Smooth muscle cell (in vitro differentiated cells): ENCODE measurements around the gene ERG. TPM values are rescaled to one million over a fixed set of nuclear protein-coding genes. Genes with fewer than 3 reads are reported as not detected.

ENCODE experiments used
- DNase-seq: peaks from one replicate; lab custom pipeline; 2025; ENCODE audit not compliant: unreplicated experiment; lab: John Stamatoyannopoulos, UW
- H2AFZ ChIP-seq: fragments of 200-600 bp; sonication (generic); 2 replicates; pipeline ENCODE4 v1.6.0; 2016; ENCODE audit warnings: antibody characterized with exemption, low read depth, mild to moderate bottlenecking
- H3F3A ChIP-seq: fragments of 200-600 bp; sonication (generic); 2 replicates; pipeline ENCODE4 v1.6.0; 2017; ENCODE audit warnings: antibody characterized with exemption, low read depth
- H3K27ac ChIP-seq: fragments of 200-600 bp; sonication (generic); 2 replicates; pipeline ENCODE4 v1.5.1; 2016; ENCODE audit warnings: low read depth, mild to moderate bottlenecking
- H3K27me3 ChIP-seq: fragments of 200-600 bp; sonication (generic); 2 replicates; pipeline ENCODE4 v1.6.1; 2016; ENCODE audit warnings: low read depth, mild to moderate bottlenecking
- H3K36me3 ChIP-seq: fragments of 200-600 bp; sonication (generic); 2 replicates; pipeline ENCODE4 v1.5.1; 2016; ENCODE audit warnings: low read depth
- H3K4me1 ChIP-seq: fragments of 200-600 bp; sonication (generic); 2 replicates; pipeline ENCODE4 v1.5.1; 2016; ENCODE audit warnings: low read depth
- H3K4me2 ChIP-seq: fragments of 200-600 bp; sonication (generic); 2 replicates; pipeline ENCODE4 v1.6.0; 2016; ENCODE audit warnings: mild to moderate bottlenecking
- H3K4me3 ChIP-seq: fragments of 200-600 bp; sonication (generic); 2 replicates; pipeline ENCODE4 v1.5.1; 2016; ENCODE audit warnings: mild to moderate bottlenecking
- H3K79me2 ChIP-seq: fragments of 200-600 bp; sonication (generic); 2 replicates; pipeline ENCODE4 v1.6.0; 2016; ENCODE audit warnings: low read depth, mild to moderate bottlenecking
- H3K9ac ChIP-seq: fragments of 200-600 bp; sonication (generic); 2 replicates; pipeline ENCODE4 v1.6.0; 2016; ENCODE audit warnings: low read depth
- H3K9me3 ChIP-seq: fragments of 200-600 bp; sonication (generic); replicated peaks from 2 replicates; pipeline ENCODE4 v1.5.1; 2016; ENCODE audit warnings: low read depth
- H4K20me1 ChIP-seq: fragments of 200-600 bp; sonication (generic); 2 replicates; pipeline ENCODE4 v1.6.0; 2016; ENCODE audit warnings: low read depth
- CTCF ChIP-seq: fragments of 200-600 bp; sonication (generic); IDR thresholded peaks from 2 replicates; pipeline ENCODE4 v1.5.1; 2017; ENCODE audit warnings: borderline replicate concordance, mild to moderate bottlenecking, antibody characterized with exemption; ENCODE audit not compliant: insufficient read depth, poor library complexity, severe bottlenecking
- WGBS: methylation state at CpG from one replicate; pipeline ENCODE4 v1.1.7; 2016; ENCODE audit warnings: low lambda C conversion rate; 5-methylcytosine and 5-hydroxymethylcytosine counted together
- polyA plus RNA-seq: library from polyadenylated mRNA; unstranded; fragments of >200 nt; fragmentation: Nextera tagmentation; extraction: Ambion mirVana; gene quantifications from 2 replicates; pipeline ENCODE4 v1.2.1, GENCODE V29; 2016
- total RNA-seq: library from RNA; depleted of rRNA; stranded (reverse); fragments of >200 nt; gene quantifications from 2 replicates; pipeline ENCODE4 v1.2.3, GENCODE V29; 2014

Gene ERG
- total and polyA plus RNA-seq, 2 experiments from 2014 or later: 11.0 to 14.4 TPM

GRCh38 chr21:38538353-38538752 is 40.1 kb upstream of the ERG start:
- DNase-seq: no peak
- no peak overlapping the region for H2AFZ ChIP-seq
- no peaks in the 10 kb centered on the region for H4K20me1 ChIP-seq
- H3F3A ChIP-seq: peaks cover 8% of the 10 kb centered on the region
- H3K27me3 ChIP-seq: no peaks in the 10 kb centered on the region
- H3K4me2 ChIP-seq: no peak overlapping the region
- no peaks in the 10 kb centered on the region for H3K36me3 ChIP-seq
- no peak overlapping the region for H3K9ac ChIP-seq
- H3K27ac ChIP-seq: no peak overlapping the region
- no peak overlapping the region for H3K4me3 ChIP-seq
- H3K9me3 ChIP-seq: no peaks in the 10 kb centered on the region
- no peaks in the 10 kb centered on the region for H3K79me2 ChIP-seq
- WGBS: 96% methylated on average over 1 of the region's 1 CpG
- H3K4me1 ChIP-seq: no peaks in the 10 kb centered on the region
- TF ChIP-seq CTCF: no peak

- H3K79me2 ChIP-seq: no peaks in the 10 kb centered on the region
- H3K4me3 ChIP-seq: no peak overlapping the region
- H3K4me2 ChIP-seq: no peak overlapping the region
- WGBS: 90% methylated on average over 3 of the region's 3 CpGs
- no peaks in the 10 kb centered on the region for H3K4me1 ChIP-seq
- no peak for DNase-seq
- no peaks in the 10 kb centered on the region for H3K9me3 ChIP-seq
- H3K27ac ChIP-seq: no peak overlapping the region
- no peaks in the 10 kb centered on the region for H3F3A ChIP-seq
- no peaks in the 10 kb centered on the region for H3K27me3 ChIP-seq
- H3K36me3 ChIP-seq: no peaks in the 10 kb centered on the region
- H4K20me1 ChIP-seq: no peaks in the 10 kb centered on the region
- no peak overlapping the region for H2AFZ ChIP-seq
- H3K9ac ChIP-seq: no peak overlapping the region
- no peak for TF ChIP-seq CTCF
Observed at GRCh38 chr21:38534591-38534990, 36.3 kb upstream of the ERG start.

GRCh38 chr21:38533887-38534286 is 35.6 kb upstream of the ERG start:
- 60% methylated on average over 2 of the region's 2 CpGs for WGBS
- Histone ChIP-seq H3K27me3 (no peaks in the 10 kb centered on the region), H3F3A (no peaks in the 10 kb centered on the region), H3K36me3 (no peaks in the 10 kb centered on the region), H4K20me1 (no peaks in the 10 kb centered on the region), H3K4me3 (no peak overlapping the region), H3K4me2 (no peak overlapping the region), H3K4me1 (no peaks in the 10 kb centered on the region), H3K9me3 (no peaks in the 10 kb centered on the region), H3K79me2 (no peaks in the 10 kb centered on the region), H3K27ac (no peak overlapping the region), H3K9ac (no peak overlapping the region), H2AFZ (no peak overlapping the region)
- no peak for TF ChIP-seq CTCF
- DNase-seq: no peak

GRCh38 chr21:38531591-38531990 is 33.3 kb upstream of the ERG start:
- Histone ChIP-seq H3K4me3 (no peak overlapping the region), H2AFZ (no peak overlapping the region)

More at GRCh38 chr21:38531591-38531990, 33.3 kb upstream of the ERG start:
- Histone ChIP-seq H3K79me2 (no peaks in the 10 kb centered on the region), H3K4me1 (no peaks in the 10 kb centered on the region), H3K4me2 (no peak overlapping the region), H3K9ac (no peak overlapping the region), H3F3A (no peaks in the 10 kb centered on the region), H4K20me1 (no peaks in the 10 kb centered on the region), H3K36me3 (no peaks in the 10 kb centered on the region), H3K27ac (no peak overlapping the region), H3K27me3 (no peaks in the 10 kb centered on the region), H3K9me3 (no peaks in the 10 kb centered on the region)
- TF ChIP-seq CTCF: no peak
- 49% methylated on average over 5 of the region's 5 CpGs for WGBS
- DNase-seq: no peak
